KOPT-K1 (cell line): ENCODE measurements around the gene CRTC3.
"Not testable (repeated sequence)": the region's sequence is repeated elsewhere in the genome, so short reads cannot be mapped to it uniquely, and the experiment has no call there.

Source experiments
- H3K27ac ChIP-seq: fragments of 200-600 bp; sonication (generic); 2 replicates; pipeline ENCODE4 v1.5.1; 2016; ENCODE audit warnings: antibody characterized with exemption, mild to moderate bottlenecking, low read depth, low read length; ENCODE audit not compliant: poor library complexity, severe bottlenecking
- H3K36me3 ChIP-seq: fragments of 200-600 bp; sonication (generic); 2 replicates; pipeline ENCODE4 v1.5.1; 2017; ENCODE audit warnings: antibody characterized with exemption, mild to moderate bottlenecking, low read length, moderate library complexity; ENCODE audit not compliant: insufficient read depth
- H3K9me3 ChIP-seq: fragments of 200-600 bp; sonication (generic); 2 replicates; pipeline ENCODE4 v1.5.1; 2017; ENCODE audit warnings: antibody characterized with exemption, low read length, mild to moderate bottlenecking; ENCODE audit not compliant: insufficient read depth, poor library complexity, severe bottlenecking

Gene CRTC3

DNA sequence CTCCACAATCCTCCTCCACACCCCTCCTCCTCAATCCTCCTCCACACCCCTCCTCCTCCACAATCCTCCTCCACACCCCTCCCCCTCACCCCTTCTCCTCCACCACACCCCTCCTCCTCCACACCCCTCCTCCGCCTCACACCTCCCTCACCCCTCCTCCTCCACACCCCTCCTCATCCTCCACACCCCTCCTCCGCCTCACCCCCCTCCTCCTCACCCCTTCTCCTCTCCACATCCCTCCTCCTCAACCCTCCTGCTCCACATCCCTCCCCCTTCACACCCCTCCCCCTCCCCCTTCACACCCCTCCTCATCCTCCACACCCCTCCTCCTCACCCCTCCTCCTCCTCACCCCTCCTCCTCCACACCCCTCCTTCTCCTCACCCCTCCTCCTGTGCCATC lies 117.6 kb downstream of the CRTC3 start:
- no peak overlapping the region for H3K27ac ChIP-seq
- H3K36me3 ChIP-seq, result peaks cover 17% of the 10 kb centered on the region
- H3K9me3 ChIP-seq, result no peaks in the 10 kb centered on the region

DNA sequence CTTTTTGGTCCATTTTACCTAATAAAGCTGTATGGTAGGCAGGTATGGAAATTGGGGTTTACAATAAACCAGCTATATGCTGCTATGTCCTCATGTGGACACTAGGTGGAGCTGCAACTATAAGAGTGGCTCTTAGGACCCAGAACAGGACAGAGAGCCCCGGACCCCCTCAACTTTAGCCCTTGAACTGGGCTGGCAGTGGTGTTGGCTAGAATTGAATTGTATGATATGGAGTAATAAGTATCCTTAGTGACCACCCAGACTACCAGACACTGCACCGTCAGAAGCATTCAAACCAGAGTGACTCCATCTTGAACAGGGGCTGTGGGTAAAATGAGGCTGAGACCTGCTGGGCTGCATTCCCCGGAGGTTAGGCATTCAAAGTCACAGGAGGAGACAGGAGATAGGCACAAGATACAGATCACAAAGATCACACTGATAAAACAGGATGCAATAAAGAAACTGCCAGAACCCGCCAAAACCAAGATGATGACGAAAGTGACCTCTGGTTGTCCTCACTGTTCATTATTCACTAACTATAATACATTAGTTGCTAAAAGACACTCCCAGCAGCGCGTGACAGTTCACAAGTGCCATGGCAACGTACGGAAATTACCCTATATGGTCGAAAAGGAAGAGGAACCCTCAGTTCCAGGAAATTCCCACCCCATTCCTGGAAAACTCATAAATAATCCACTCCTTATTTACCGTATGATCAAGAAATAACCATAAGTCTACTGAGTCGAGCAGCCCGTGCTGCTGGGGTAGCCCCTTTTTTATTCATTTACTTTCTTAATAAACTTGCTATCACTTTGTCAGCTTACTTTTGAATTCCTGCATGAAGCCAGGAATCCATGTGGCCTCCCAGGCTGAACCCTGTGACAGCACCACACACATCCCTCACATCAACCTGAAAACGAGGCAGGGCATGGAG lies 118.7 kb downstream of the CRTC3 start:
- Histone ChIP-seq H3K27ac (peak overlapping the region; percentile 60), H3K36me3 (peaks cover 6% of the 10 kb centered on the region; the same call in 1 of the 2 replicates), H3K9me3 (no peaks in the 10 kb centered on the region)

DNA sequence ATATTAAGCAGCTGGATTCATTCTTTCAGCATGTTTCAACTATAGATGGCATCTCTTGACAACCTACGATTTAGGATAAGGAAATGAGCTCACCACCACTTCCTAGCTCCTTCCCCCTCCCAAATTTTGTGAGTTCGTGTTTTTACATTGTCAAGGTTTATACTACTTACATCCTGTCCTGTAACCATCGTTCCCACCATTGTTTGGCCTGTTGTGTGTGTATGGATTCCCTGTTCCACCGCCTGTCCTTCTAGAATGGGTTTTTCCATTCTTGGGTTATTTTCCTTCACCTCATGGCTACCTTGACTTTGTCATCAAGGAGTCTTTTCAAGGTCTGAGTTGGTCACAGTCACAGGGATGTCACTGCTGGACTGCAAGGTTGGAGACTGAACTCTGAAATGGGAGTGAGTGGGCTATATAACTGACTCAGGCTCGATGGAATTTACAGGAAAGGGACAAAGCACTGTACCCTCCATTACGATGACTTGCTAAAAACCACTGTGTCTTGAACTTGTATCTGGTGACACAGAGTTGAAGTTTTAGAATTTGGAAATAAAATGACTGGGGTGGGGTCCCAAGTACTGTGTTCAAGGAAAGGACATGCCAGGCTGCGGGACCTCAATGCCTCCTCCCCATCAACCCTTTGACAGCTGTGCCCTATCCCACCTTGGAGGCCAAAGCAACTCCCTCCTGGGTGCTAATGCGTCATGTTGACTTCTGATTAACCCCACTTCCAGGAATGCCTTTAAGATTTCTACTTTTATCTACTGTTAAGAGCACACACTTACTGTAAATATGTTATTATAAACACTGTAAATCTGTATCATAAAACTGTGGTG lies 120.6 kb downstream of the CRTC3 start:
- H3K36me3 ChIP-seq, result no peaks in the 10 kb centered on the region
- peak overlapping the region; percentile 25 for H3K27ac ChIP-seq

DNA sequence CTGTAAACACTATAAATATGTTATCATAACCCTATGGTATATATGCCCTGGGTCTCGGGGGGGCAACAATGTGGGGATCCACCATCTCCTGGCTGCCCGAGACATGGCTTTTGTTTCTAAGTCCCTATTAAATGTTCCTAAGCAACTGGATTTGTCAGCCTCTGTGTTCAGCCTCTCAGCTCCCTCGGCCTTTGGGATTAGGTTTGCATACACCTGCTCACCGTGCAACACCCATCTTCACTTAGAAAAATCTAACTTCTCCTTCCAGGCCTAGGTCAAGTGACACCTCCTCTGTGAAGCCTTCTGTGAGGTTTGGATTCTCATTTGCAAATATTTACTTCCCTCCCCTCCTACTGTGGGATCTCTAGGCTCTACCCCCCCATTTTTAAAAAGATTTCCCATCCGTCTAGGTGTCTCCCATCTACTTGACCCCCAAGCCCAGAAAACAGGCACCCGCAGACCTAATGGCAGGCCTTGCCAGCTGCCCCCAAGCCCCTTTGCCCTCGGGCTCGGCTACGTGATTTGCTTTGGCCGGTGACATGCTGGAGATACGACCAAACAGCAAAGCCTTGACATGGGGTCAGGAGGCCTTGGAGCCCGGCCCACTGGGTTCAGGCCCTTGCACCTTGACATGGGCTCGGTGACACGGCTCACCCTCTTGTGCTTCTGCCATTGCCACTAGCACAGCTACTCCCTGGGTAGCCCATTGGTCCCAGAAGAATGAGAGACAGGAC lies 121.4 kb downstream of the CRTC3 start:
- H3K36me3 ChIP-seq, result no peaks in the 10 kb centered on the region
- H3K9me3 ChIP-seq, result no peaks in the 10 kb centered on the region
- H3K27ac ChIP-seq, result no peak overlapping the region

More for the DNA sequence above, 120.6 kb downstream of the CRTC3 start:
- H3K9me3 ChIP-seq, result no peaks in the 10 kb centered on the region

DNA sequence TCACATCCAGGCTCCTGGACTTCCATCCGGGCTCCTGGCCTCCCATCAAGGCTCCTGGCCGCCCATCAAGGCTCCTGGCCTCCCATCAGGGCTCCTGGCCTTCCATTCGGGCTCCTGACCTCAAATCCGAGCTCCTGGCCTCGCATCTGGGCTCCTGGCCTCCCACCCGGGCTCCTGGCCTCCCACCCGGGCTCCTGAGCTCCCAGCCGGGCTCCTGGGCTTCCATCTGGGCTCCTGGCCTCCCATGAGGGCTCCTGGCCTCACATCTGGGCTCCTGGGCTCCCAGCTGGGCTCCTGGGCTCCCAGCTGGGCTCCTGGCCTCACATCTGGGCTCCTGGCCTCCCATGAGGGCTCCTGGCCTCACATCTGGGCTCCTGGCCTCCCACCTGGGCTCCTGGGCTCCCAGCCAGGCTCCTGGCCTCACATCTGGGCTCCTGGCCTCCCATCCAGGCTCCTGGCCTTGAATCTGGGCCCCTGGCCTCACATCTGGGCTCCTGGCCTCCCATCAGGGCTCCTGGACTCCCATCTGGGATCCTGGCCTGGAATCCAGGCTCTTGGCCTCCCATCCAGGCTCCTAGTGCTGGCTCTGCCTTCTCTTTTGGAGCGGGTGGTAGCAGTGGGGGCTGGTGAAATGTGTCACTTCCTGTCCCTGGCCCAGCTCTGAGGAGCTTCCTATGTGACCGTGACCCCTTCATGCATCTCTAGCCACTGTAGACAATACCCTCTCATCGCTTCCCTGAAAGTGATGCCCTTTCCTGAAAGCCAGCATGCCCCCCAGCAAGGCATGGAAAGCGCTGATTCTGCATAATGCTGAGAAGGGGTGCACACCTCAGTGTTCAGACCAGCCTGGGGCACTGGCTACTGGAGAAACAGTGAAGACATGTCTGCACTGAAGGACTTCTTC lies 124.8 kb downstream of the CRTC3 start:
- Histone ChIP-seq H3K27ac (no peak overlapping the region), H3K36me3 (no peaks in the 10 kb centered on the region), H3K9me3 (no peaks in the 10 kb centered on the region)

DNA sequence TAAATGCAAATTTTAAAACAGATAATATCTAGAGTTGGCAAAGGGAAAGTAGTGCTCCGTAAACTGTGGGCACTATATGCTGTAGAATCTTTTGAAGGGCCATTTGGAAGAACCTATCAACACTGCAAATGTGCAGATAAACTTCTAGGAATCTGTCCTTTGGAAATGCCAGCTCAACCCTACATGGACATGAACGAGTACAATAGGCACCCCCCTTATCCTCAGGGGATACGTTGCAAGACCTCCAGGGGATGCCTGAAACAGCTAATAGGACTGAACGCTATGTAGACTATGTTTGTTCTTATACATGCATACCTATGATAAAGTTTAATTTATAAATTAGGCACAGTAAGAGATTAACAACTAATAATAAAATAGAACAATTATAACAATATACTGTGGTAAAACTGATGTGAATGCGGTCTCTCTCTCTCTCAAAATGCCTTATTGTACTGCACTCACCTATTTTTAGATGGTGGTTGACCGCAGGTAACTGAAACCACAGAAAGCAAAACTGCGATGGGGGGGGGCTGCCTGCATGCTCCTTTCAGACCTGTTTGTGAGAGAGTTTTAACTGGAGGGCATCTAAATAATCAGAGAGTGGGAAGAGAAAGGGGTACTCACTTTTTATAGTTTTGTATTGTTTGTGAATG lies 127.9 kb downstream of the CRTC3 start:
- peak overlapping the region; percentile 16 for H3K27ac ChIP-seq
- not testable (repeated sequence) for H3K9me3 ChIP-seq, H3K36me3 ChIP-seq

DNA sequence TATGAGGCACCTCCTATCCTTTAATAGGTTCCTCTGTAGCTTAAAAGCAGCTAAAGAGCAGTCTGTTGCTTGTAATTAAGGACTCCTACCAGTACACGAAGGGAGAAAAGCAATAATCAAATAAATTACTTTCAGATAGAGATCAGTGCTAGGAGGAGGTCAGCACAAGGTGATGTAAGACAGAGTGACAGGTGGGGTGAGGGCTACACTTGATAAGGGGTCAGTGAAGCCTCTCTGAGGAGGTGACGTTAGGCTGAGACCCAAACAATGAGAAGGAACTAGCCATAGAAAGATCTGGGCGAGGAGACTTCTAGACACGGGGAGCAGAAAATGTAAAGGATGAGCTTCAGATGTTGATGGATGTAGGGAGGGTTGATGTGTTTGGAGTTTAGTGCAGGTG lies 129.8 kb downstream of the CRTC3 start:
- Histone ChIP-seq H3K27ac (no peak overlapping the region), H3K9me3 (no peaks in the 10 kb centered on the region), H3K36me3 (no peaks in the 10 kb centered on the region)

DNA sequence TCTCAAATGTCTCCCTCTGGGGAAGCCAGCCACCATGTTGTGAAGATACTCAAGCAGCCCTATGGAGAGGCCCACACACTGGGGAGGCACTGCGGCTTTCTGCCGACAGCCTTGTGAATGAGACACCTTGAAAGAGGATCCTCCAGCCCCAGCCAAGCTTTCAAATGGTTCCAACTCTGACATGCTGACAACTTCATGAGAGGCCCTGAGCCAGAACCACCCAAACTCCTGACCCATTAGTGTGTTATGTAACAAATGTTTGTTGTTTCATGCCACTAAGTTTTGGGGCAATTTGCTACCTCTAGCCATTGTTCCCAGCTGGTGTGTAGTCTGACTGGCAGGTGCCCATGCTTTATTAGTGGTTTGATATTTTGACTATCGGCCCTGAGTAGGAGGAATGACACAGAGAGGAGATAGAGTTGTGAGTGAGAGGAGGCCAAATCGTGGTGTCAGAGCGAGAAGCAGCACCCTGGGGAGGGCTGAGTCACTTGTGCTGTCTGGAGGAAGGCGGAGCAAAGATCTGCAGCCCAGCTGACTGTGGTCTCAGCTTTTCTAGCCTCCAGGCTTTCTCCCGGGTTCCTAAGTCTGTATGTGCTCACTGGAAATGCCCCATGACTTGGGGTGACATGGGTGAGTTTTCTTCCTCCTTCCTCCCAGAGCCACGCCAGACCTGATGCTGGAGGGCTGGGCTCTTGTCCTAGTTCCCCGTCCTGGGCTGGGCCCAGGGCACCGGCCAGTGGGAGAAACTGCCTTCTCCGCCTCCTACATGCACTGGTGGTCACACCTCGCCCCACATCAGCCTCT lies 130.7 kb downstream of the CRTC3 start:
- Histone ChIP-seq H3K9me3 (no peaks in the 10 kb centered on the region), H3K27ac (peak overlapping the region; percentile 54), H3K36me3 (no peaks in the 10 kb centered on the region)

DNA sequence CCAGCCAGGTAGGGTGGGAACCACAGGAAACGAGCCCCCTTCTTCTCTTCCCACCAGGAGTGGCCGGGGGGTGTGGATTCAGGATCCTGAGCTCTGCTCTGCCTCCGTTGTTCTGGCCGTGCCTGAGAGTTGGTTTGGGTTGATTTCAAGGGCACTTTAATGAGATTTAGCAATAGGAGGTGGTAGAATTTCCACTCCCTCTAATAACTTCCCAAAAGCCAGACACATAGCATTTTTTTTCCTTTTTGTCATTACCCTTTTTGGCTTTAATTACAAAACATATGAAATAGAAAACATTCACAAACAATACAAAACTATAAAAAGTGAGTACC lies 131.2 kb downstream of the CRTC3 start:
- not testable (repeated sequence) for H3K36me3 ChIP-seq, H3K9me3 ChIP-seq
- peak overlapping the region; percentile 54 for H3K27ac ChIP-seq

DNA sequence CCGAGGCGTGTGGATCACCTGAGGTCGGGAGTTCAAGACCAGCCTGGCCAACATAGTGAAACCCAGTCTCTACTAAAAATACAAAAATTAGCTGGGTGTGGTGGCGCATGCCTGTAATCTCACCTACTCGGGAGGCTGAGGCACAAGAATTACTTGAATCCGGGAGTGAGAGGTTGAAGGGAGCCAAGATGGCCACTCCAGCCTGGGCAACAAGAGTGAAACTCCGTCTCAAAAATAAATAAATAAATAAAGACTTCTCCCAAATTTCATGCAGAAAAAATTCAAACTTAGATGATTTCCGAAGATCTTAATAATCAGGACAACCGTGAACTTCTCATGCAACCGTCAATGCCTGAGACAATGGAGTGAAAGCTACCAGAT lies 134.3 kb downstream of the CRTC3 start:
- H3K36me3 ChIP-seq, H3K9me3 ChIP-seq, H3K27ac ChIP-seq: not testable (repeated sequence)

DNA sequence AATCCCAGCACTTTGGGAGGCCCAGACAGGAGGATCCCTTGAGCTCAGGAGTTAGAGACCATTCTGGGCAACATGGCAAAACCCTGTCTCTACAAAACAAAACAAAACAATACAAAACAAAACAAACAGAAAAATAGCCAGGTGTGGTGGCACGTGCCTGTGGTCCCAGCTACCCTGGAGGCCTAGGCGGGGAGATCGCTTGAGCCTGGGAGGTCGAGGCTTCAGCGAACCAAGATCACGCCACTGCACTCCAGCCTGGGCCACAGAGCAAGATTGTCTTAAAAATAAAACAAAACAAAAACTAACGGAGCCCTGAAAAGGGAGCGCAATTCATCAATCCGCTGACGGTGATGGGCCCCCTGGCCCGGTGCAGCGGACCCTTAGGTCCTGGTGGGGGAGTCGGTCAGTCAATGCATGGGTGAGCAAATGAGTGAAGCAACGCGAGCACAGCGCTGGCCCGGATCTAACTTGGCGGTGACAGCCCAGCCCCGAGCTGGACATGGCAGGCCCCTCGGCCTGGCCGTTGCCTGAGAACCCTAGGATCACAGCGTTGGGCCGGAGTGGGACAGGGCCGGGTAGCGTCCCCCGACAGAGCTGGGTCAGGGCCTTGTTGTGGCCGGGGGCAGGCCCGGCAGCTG lies 135.0 kb downstream of the CRTC3 start:
- peak overlapping the region; percentile 75 for H3K27ac ChIP-seq
- H3K36me3 ChIP-seq, result no peaks in the 10 kb centered on the region
- no peaks in the 10 kb centered on the region for H3K9me3 ChIP-seq

DNA sequence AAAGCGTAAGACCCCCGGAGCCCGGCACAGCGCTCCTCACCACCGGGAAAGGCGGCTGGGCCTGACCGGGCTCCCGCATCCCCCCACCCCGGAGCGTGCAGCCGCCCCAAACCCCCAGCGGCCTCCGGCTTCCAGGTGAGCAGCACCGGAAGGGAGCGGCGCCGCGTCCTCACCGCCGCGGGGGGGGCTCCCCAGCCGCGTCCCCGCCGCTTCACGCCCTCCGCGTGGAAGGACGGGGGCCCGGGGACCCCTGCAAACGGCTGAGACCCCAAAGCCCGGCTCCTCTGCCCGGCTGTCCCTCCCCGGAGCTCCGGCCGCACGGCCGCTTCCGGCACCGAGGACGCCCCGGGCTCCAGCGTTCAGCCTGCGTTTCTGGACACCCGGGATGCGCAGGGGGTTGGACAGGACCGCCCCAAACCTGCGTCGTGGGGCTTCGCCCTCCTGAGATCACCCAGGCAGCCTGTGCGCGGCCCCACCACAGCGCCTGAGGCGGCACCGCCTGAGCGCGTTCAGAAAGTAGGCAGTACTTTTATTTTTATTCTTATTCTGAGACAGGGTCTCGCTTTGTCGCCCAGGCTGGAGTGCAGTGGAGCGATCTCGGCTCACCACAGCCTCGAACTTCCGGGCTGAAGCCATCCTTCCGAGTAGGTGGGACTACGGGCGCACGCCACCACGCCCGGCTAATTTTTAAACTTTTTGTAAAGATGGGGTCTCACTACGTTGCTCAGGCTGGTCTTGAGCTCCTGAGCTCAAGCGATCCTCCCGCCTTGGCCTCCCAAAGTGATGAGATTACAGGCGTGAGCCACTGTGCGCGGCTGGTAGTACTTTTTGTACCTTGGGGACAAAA lies 135.8 kb downstream of the CRTC3 start:
- no peaks in the 10 kb centered on the region for H3K36me3 ChIP-seq
- H3K27ac ChIP-seq, result peak overlapping the region; percentile 75
- no peaks in the 10 kb centered on the region for H3K9me3 ChIP-seq
